GM18502 (cell line): ENCODE data around the gene SIMC1.
A peak's percentile ranks its signal among the peaks of the same experiment; 100 is the strongest.

Experiments used
- ATAC-seq: cut with Tn5 transposase; IDR thresholded peaks from one replicate; pipeline ENCODE4 v1.9.1; 2021; ENCODE audit warnings: mild to moderate bottlenecking; ENCODE audit not compliant: unreplicated experiment, poor library complexity

Gene SIMC1

GRCh38 chr5:176356179-176356566 lies 117.9 kb downstream of the SIMC1 start:
- no peak for ATAC-seq

DNA sequence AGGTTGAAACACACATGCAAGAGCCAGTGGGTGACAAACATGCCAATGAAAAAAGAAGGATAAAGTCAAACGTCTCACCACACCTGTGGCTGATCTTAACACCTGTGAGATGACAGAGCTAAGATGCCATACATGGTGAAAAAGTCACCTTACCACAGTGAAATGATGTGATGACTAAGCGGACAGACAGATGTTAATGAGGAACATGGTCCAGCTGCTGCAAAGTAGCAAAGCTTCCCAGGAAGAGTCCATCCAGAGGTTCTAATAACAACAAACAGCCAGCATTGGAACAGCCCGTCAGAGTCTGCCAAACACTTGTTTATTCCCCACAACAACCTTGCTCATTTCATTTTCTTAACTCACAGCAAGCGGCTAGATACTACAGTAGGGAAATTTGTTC lies 121.4 kb downstream of the SIMC1 start:
- no peak for ATAC-seq

- ATAC-seq, result peak; percentile 13
These were observed 122.7 kb downstream of the SIMC1 start for GRCh38 chr5:176360894-176361436.

DNA sequence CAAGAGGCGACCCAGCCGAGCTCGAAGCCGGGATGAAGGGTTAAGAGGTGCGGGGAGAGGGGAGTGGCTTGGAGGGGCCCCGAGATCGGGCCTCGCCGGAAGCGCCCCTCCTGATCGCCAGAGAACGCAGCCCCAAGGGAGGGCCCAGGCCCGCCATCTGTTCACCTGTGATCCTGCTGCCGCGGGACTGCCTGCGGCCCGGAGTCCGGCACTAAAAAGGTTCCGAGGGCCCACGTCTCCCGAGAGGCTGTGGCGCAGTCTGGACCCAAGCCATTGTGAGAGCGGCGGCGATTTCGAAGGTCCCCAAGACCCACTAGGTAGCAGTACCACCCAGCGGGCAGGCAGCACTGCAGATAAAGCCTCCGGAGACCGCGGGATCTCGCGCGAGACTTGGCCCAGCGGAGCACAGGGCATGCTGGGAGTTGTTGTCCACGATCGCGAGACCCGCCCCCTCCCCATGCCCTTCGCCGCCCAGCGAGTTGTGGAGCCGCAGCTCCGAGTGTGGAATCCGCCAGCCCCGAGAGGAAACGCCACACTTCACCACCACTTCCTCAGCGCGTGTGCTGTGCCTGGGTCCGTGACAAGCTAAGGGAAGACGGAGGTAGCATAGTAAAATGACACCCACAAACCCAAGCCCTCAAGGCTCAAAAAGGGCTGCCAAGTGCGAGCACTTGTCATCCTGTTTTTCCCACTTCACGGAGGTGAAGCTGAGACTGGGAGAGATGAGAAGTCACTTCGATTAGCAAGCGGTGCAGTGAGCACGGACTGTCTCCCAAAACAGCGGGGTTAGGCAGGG lies 123.4 kb downstream of the SIMC1 start, which contains the start of gene KIAA1191:
Gene KIAA1191, minus strand, starts transcription at position 328 of the 796 bp plus-strand sequence. CDS start 2,256 bp downstream, outside the sequence.
- ATAC-seq, result peak; percentile 92

DNA sequence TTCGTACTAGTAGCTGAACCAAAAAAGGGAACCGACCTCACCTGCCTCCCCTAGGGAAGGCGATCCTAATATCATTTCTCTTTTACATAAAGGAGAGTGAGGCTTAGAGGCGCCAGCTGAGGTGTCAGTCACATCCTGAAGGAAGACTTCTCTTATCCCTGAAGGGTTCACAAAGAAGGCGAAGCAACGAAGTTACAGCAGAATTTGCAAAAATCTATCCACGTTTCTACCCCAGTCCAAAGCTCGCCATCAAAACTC lies 123.9 kb downstream of the SIMC1 start:
- ATAC-seq, result peak; percentile 11

DNA sequence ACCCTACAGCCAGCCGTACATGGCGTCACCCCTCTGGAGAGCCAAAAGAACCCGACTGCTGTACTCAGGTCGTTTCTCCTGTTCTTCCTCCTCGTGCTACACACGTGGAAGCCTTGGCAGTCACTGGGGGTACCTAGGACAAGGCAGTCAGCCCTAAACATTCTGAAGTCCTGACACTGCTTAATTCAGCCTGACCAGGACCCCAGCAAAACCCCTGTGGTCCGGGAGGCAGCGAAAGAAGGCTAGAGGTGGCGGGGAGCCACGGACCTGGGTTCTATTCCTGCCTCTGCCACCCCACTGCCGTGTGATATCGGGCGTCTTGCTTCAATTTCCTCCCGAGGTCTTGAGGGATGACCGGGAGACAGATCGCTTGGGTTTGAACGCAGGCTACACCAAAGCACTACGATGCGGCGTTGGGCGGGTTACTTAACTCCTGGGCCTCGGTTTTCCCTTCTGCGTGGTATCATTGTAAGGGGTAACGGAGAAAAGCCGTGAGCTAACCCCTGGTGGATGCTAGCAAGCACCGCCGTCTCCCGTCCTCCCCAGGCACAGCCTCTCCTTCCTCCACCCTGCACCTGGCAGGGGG lies 126.6 kb downstream of the SIMC1 start:
- no peak for ATAC-seq

- ATAC-seq, result peak; percentile 28
These were observed 127.4 kb downstream of the SIMC1 start, which contains the start of gene ARL10 for GRCh38 chr5:176365351-176366231. TSS of gene ARL10 (plus strand) at chr5:176365487. CDS start at chr5:176365564, 77 bp downstream.

GRCh38 chr5:176366232-176366894 lies 128.1 kb downstream of the SIMC1 start:
- ATAC-seq, result no peak

GRCh38 chr5:176368726-176369125 lies 130.5 kb downstream of the SIMC1 start:
- no peak for ATAC-seq

GRCh38 chr5:176369934-176370711 lies 131.9 kb downstream of the SIMC1 start:
- ATAC-seq, result no peak

GRCh38 chr5:176371621-176372539 lies 133.7 kb downstream of the SIMC1 start:
- ATAC-seq, result no peak

DNA sequence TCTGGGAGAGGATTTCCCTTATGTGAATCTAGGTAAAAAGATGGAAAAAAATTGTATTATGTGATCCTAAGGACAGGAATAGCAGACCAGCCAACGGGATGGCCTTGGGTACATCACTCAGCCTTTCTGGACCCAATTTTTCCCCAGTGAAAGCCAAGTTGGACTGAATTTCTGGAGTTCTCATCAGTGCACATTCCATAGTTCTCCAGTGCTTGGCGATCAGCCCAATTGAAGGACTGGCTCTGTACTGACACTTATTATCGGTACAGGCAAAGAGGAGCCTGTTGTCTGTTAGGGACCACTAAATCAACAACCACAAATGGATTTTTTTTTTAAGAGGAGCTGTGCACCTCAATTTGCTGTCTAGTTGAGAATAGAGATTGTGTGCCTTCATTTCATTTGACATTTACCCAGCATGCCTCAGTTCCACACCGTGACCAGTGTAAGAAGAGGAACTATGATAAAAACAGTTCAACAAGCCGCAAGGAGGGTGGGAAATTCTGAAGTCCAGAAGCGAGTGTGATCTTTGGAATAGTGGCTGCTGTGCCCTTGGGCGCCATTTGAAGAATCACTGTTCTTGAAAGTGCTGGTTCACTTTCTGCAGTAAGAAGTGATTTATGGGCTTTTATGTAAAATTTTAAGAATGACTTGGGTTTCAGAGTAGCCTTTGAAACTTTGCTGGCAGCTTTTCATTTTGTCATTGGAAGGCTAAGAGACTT lies 135.0 kb downstream of the SIMC1 start:
- ATAC-seq, result no peak

DNA sequence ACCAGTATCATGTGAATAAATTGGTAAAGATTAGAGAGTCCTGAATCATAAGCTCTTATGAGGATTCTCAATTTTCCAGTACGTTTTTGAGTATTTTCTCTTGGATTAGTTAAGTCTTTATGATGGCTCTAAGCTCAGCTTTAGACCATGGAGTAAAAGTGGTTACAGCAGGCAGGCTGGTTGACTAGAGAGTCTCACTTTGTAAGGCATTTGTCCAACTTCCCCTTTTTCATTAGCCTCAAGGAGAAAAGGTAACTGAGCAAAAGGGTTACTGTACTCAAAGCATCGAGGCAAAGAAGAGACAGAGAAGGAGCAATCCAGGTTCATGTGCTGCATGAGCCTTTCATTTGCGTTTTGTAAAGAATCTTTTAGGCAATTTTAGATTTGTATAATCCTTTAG lies 141.7 kb downstream of the SIMC1 start:
- ATAC-seq, result peak; percentile 65

DNA sequence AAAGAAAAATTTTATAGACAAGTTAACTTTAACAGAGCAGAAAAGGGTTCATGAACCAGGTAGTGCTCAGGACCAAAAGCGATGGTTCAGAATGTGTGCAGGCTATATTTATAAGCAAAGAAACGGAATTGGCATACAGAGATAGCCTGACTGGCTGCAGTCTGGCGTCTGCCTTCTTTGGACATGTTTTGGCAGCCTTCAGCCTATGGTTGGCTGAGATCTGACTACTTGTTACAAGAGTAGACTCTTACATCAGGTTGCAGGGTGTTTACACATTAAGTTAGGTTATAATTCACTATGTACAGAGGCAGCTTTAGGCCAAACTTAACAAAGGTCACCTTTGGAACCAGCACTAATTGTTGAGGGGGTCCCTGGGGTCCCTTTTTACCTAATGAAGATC lies 143.2 kb downstream of the SIMC1 start:
- no peak for ATAC-seq

DNA sequence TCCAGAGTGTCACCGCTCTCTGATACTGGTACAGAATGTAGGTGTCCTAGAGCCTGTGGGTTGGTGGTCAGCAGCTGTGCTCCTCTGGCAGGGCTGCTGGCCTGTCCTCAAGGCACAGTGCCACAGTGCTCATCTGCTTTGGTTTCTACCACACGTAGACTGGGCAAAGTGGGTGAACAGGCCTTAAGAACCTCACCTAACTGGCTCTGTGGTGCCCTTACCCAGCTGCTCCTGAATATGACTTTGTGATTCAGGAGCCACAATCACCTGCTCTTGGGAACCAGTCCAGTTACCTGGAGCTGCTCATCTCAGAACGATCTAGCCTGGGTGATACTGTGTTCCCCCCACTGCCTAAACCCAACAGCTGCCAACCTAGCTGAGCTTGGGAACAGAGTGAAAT lies 143.8 kb downstream of the SIMC1 start:
- no peak for ATAC-seq

- ATAC-seq, result no peak
These were observed 144.5 kb downstream of the SIMC1 start for GRCh38 chr5:176382721-176383120.

DNA sequence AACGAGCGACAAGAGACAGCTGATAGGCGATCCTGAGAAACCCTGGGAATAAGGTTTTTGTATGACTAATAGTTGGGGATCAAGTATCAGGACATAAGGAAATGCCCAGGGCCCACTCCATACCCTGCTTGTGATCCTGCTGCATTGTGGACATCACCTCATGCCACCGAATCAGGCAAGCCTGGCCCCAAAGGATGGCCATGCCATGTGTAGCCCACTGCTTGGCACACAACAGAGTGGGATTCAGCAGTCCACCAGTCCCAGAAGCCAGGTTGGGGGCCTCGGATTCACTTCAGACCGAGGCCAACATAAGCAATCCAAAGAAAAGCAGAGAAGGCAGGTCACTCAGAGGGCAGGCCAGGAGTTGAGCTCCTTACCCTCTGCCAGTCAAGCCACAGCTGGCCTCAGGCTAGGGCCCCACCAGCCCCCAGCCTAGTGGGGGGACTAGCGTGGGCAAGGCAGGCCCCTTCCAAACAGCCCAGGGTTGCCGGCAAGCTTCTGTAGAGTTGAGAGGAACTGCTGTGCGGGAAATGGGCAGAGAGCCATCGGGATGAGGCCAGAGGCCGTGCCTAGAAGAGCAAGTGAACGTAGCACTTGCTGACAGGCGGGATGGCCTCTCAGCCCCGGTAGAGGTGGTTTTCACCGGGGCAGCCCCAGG lies 145.2 kb downstream of the SIMC1 start:
- ATAC-seq, result no peak
